Esophagus muscularis mucosa (tissue), 4 donors: ENCODE data around the gene OR6M1. TPM values are rescaled to one million over a fixed set of nuclear protein-coding genes. Genes with fewer than 3 reads are reported as not detected.

Experiments used
- DNase-seq: peaks from one replicate; pipeline ENCODE4 v3.0.0-alpha.2; 2017; ENCODE audit errors: extremely low spot score
- H3K27ac ChIP-seq, 4 donors: fragments of 200-600 bp; sonication (generic); replicated peaks in 1 of 4; 1 replicate in 3 of 4; 2 replicates in 1 of 4; pipeline ENCODE4 v1.5.1; 2016 to 2019; ENCODE audit warnings: mild to moderate bottlenecking in 1 of 4
- H3K27me3 ChIP-seq, 4 donors: fragments of 200-600 bp; sonication (generic); one replicate each; pipeline versions ENCODE4 v1.5.1 to v1.6.0; 2016 to 2019
- H3K36me3 ChIP-seq, 4 donors: fragments of 200-600 bp; sonication (generic); one replicate each; pipeline ENCODE4 v1.5.1; 2016 to 2019
- H3K4me1 ChIP-seq, 4 donors: fragments of 200-600 bp; sonication (generic); one replicate each; pipeline ENCODE4 v1.5.1; 2016 to 2019
- H3K4me3 ChIP-seq, 4 donors: fragments of 200-600 bp; sonication (generic); 1 replicate in 2 of 4; 2 replicates in 2 of 4; pipeline ENCODE4 v1.5.1; 2016 to 2019; ENCODE audit warnings: mild to moderate bottlenecking in 4 of 4, moderate library complexity in 1 of 4
- H3K9me3 ChIP-seq, 4 donors: fragments of 200-600 bp; sonication (generic); 1 replicate in 3 of 4; 2 replicates in 1 of 4; pipeline ENCODE4 v1.5.1; 2016 to 2019
- EP300 ChIP-seq: sonication (generic); formaldehyde crosslinking; IDR thresholded peaks from one replicate; pipeline ENCODE4 v1.6.1; 2017; ENCODE audit warnings: antibody characterized with exemption
- POLR2A ChIP-seq: fragments of 450-650 bp; IDR thresholded peaks from one replicate; pipeline ENCODE4 v1.6.1; 2017; ENCODE audit warnings: antibody characterized with exemption, moderate library complexity, mild to moderate bottlenecking, low read depth
- POLR2AphosphoS5 ChIP-seq, 2 donors: sonication (generic); formaldehyde crosslinking; IDR thresholded peaks; one replicate each; pipeline ENCODE4 v1.6.1; 2017; ENCODE audit warnings: antibody characterized with exemption in 2 of 2
- WGBS: methylation state at CpG from one replicate; pipeline ENCODE4 v1.1.5; 2018; 5-methylcytosine and 5-hydroxymethylcytosine counted together
- intact Hi-C: fragments of 100-400 bp; cut with DNase I; formaldehyde crosslinking; loops from one replicate; pipeline ENCODE4 v1.15.1; 2023
- total RNA-seq, 4 donors: library from RNA; depleted of rRNA; stranded (reverse); fragments of >200 nt; gene quantifications; one replicate each; pipeline versions ENCODE4 v1.1.0 to v1.2.1, GENCODE V29; 2016
- TF ChIP-seq, protein P1 (sequence below), 3 experiments: fragments of 200-600 bp in 2 of 3; fragments of 450-650 bp in 1 of 3; sonication (generic) in 2 of 3; IDR thresholded peaks; one replicate each; pipeline ENCODE4 v1.5.1; 2017 to 2019; ENCODE audit warnings: antibody characterized with exemption in 3 of 3, mild to moderate bottlenecking in 2 of 3, moderate library complexity in 1 of 3

The OR6M1 gene
- total RNA-seq, 4 donors from 2014 or later = not detected

DNA sequence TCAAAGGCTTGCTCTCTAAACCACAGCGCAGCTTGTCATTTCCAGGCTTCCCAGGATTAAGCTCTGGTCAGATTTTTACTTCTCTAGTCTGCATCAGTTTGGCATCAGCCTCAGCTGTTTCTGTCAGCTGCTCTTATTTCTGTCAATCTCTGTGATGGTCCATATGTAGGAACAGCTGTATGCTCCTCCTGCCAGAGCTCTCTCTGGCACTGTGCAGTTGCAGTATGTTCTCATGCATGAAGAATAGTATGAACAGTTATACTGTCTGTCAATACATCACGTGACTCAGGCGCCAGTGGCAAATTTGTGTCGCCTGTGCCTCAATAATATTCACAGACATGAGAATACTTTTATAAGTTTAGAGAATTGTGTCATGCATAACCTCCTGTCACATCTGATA, 6.7 kb downstream of the OR6M1 start:
- DNase-seq = no peak
- H3K9me3 ChIP-seq = no peaks in the 10 kb centered on the region
- H3K4me1 ChIP-seq = no peaks in the 10 kb centered on the region
- TF ChIP-seq POLR2A (no peak), EP300 (no peak), POLR2AphosphoS5 (IDR thresholded peaks at IDR 0.05) (no peak)
- TF ChIP-seq, protein P1, sequence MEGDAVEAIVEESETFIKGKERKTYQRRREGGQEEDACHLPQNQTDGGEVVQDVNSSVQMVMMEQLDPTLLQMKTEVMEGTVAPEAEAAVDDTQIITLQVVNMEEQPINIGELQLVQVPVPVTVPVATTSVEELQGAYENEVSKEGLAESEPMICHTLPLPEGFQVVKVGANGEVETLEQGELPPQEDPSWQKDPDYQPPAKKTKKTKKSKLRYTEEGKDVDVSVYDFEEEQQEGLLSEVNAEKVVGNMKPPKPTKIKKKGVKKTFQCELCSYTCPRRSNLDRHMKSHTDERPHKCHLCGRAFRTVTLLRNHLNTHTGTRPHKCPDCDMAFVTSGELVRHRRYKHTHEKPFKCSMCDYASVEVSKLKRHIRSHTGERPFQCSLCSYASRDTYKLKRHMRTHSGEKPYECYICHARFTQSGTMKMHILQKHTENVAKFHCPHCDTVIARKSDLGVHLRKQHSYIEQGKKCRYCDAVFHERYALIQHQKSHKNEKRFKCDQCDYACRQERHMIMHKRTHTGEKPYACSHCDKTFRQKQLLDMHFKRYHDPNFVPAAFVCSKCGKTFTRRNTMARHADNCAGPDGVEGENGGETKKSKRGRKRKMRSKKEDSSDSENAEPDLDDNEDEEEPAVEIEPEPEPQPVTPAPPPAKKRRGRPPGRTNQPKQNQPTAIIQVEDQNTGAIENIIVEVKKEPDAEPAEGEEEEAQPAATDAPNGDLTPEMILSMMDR (IDR thresholded peaks at IDR 0.05) = no peak
- H3K4me3 ChIP-seq = no peak overlapping the region
- 82% methylated on average over 4 of the region's 4 CpGs for WGBS
- intact Hi-C loops = no loop called here
- H3K27me3 ChIP-seq = no peaks in the 10 kb centered on the region
- no peak overlapping the region for H3K27ac ChIP-seq
- H3K36me3 ChIP-seq = no peaks in the 10 kb centered on the region

DNA sequence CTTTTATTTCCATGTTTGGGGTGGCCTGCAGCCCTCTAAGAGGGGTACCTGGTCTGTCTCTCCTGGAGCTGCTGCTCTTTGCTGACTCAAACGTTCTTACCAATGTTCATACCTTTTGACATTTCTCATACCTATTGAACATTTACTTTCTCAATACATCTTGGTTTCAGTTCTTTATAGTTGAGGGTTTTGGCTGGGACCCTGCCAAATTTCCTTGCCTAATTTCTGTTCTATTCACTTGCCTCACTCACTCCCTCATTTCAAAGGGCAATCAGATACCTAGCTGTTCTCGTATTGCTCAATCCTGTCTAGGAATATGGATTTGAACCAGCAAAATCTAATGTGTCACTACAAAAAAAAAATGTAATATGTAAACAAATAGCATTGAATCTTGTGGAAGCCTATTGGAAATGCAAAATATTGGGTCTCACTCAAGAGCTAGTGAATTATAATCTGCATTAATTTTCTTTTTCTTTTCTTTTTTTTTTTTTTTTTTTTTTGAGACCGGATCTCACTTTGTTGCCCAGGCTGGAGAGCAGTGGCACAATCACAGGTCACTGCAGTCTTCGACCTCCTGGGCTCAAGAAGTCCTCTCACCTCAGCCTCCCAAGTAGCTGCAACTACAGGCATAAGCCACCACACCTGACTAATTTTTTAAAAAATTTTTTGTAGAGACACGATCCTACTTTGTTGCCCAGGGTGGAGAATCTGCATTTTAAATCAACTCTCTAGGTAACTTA, 7.5 kb downstream of the OR6M1 start:
- H3K36me3 ChIP-seq = no peaks in the 10 kb centered on the region
- no peaks in the 10 kb centered on the region for H3K9me3 ChIP-seq
- no peak for TF ChIP-seq EP300
- no peak for TF ChIP-seq POLR2A
- no peak for TF ChIP-seq POLR2AphosphoS5 (IDR thresholded peaks at IDR 0.05)
- TF ChIP-seq, protein P1 (IDR thresholded peaks at IDR 0.05) = no peak
- WGBS = 83% methylated on average over 5 of the region's 5 CpGs
- intact Hi-C loops = no loop called here
- no peak overlapping the region for H3K27ac ChIP-seq
- H3K27me3 ChIP-seq = no peaks in the 10 kb centered on the region
- no peaks in the 10 kb centered on the region for H3K4me1 ChIP-seq
- DNase-seq = no peak
- H3K4me3 ChIP-seq = no peak overlapping the region

DNA sequence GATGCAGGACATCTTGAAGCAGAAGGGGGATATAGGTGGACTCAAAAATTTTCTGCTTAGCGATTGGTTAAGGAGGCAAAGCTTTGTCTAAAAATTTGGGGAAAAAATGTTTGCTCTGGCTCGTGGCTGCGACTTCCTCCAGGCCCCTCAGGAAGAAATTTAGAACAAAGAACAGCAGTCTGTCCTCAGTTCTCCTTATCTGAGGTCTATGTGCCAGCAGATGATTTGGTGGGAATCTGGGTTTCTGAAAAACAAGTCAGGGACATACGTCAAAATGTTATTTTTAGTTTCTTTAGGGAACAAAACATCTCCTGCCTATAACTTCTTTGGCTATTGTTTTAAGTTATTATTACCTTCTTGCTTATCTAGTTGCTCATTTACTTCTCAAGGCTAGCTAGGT, 8.1 kb downstream of the OR6M1 start:
- no peaks in the 10 kb centered on the region for H3K27me3 ChIP-seq
- WGBS = 73% methylated on average over 4 of the region's 4 CpGs
- intact Hi-C loops = no loop called here
- DNase-seq = no peak
- H3K4me3 ChIP-seq = no peak overlapping the region
- TF ChIP-seq, protein P1 (IDR thresholded peaks at IDR 0.05) = no peak
- TF ChIP-seq POLR2AphosphoS5 (IDR thresholded peaks at IDR 0.05) (no peak), EP300 (no peak), POLR2A (no peak)
- H3K27ac ChIP-seq = no peak overlapping the region
- H3K4me1 ChIP-seq = no peaks in the 10 kb centered on the region
- no peaks in the 10 kb centered on the region for H3K9me3 ChIP-seq
- no peaks in the 10 kb centered on the region for H3K36me3 ChIP-seq

DNA sequence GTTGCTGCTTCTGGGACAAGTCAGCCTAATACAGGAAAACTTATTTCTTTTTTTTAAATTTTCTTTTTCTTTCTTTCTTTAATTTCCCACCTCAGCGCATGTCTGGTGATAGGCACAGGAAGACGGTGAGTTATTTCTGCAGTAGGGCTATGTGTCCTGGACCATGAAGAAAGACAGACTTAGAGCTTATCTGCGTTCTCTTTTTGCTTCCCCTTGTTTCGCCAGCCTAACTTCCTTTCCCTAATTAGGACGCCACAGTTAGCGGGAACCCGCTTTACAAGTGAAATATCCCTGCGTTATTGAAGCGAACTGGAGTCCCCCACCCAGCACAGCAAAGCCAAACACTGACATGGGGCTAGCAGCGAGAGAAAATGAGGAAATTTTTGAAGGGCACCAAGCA, 8.6 kb downstream of the OR6M1 start:
- TF ChIP-seq EP300 = no peak
- TF ChIP-seq POLR2A = no peak
- TF ChIP-seq POLR2AphosphoS5 (IDR thresholded peaks at IDR 0.05) = no peak
- TF ChIP-seq, protein P1 (IDR thresholded peaks at IDR 0.05) = no peak
- intact Hi-C loops = no loop called here
- Histone ChIP-seq H3K9me3 (no peaks in the 10 kb centered on the region), H3K4me1 (no peaks in the 10 kb centered on the region), H3K36me3 (no peaks in the 10 kb centered on the region), H3K27me3 (no peaks in the 10 kb centered on the region), H3K4me3 (no peak overlapping the region), H3K27ac (no peak overlapping the region)
- DNase-seq = no peak
- 77% methylated on average over 10 of the region's 10 CpGs for WGBS

DNA sequence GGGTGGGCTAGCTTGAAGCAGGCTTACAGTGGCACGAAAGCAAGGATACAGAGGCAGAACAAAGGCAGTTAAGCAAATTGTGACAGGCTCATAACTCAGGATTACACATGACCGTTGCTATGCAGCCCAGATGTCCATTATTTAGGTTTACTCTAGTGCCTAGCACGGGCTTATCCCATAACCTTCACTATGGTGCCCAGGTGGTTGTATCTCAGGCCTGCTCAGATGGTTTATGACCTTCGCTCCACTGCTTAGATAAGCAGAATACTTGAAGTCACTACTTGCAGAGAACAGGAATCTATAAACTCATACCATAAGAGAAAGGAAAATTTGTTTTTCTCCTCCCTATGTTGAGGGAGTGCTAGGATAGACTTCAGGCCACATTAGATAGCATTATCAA, 9.0 kb downstream of the OR6M1 start:
- no peaks in the 10 kb centered on the region for H3K36me3 ChIP-seq
- TF ChIP-seq, protein P1 (IDR thresholded peaks at IDR 0.05) = no peak
- TF ChIP-seq EP300 = no peak
- no peak for TF ChIP-seq POLR2A
- TF ChIP-seq POLR2AphosphoS5 (IDR thresholded peaks at IDR 0.05) = no peak
- intact Hi-C loops = no loop called here

More for the DNA sequence above, 9.0 kb downstream of the OR6M1 start:
- WGBS = 41% methylated on average over 4 of the region's 4 CpGs
- Histone ChIP-seq H3K9me3 (no peaks in the 10 kb centered on the region), H3K27me3 (no peaks in the 10 kb centered on the region), H3K4me1 (no peaks in the 10 kb centered on the region), H3K27ac (no peak overlapping the region), H3K4me3 (no peak overlapping the region)
- DNase-seq = no peak
